OCI-LY3 (cell line): ENCODE data around the gene MAPK14.

Experiments used
- CTCF ChIP-seq: fragments of 200-600, 300-600 bp; sonication (generic); IDR thresholded peaks from 2 replicates; pipeline ENCODE4 v1.5.1; 2014; ENCODE audit warnings: antibody characterized with exemption, low read length, low read depth
- EZH2phosphoT487 ChIP-seq: fragments of 200-600 bp; shearing (Covaris generic); IDR thresholded peaks from 2 replicates; pipeline ENCODE4 v1.6.1; 2018; ENCODE audit warnings: antibody characterized with exemption, mixed run types, low read depth

- TF ChIP-seq CTCF (peak; percentile 24), EZH2phosphoT487 (no peak)
These were observed 103.3 kb downstream of the MAPK14 start for GRCh38 chr6:36130667-36131510.
